Sigmoid colon (tissue), 7 donors: ENCODE results near the gene WSCD1. TPM values are rescaled to one million over a fixed set of nuclear protein-coding genes. Genes with fewer than 3 reads are reported as not detected.

Experiments used
- DNase-seq: peaks from one replicate; pipeline ENCODE4 v3.0.0-alpha.2; 2019
- H3K27ac ChIP-seq, 4 donors: fragments of 200-600 bp; sonication (generic); one replicate each; pipeline ENCODE4 v1.5.1; 2016 to 2019; ENCODE audit warnings: mild to moderate bottlenecking in 1 of 4
- H3K27me3 ChIP-seq, 3 donors: fragments of 200-600 bp; sonication (generic); one replicate each; pipeline ENCODE4 v1.5.1; 2019; ENCODE audit warnings: mild to moderate bottlenecking in 1 of 3
- H3K36me3 ChIP-seq, 4 donors: fragments of 200-600 bp; sonication (generic); one replicate each; pipeline ENCODE4 v1.5.1; 2016 to 2019
- H3K4me1 ChIP-seq, 4 donors: fragments of 200-600 bp; sonication (generic); one replicate each; pipeline ENCODE4 v1.5.1; 2017 to 2019
- H3K4me3 ChIP-seq, 4 donors: fragments of 200-600 bp; sonication (generic); one replicate each; pipeline ENCODE4 v1.5.1; 2017 to 2019; ENCODE audit warnings: mild to moderate bottlenecking in 2 of 4, moderate library complexity in 1 of 4
- H3K9me3 ChIP-seq, 4 donors: fragments of 200-600 bp in 3 of 4; sonication (generic) in 3 of 4; one replicate each; pipeline versions ENCODE4 v1.5.1 to v1.6.1; 2013 to 2019
- CTCF ChIP-seq, 4 experiments: fragments of 450-650 bp in 3 of 4; fragments of 200-600 bp in 1 of 4; IDR thresholded peaks; one replicate each; pipeline ENCODE4 v1.5.1; 2016 to 2019; ENCODE audit warnings: antibody characterized with exemption in 4 of 4, mild to moderate bottlenecking in 3 of 4, moderate library complexity in 2 of 4
- EP300 ChIP-seq, 4 donors: sonication (generic); formaldehyde crosslinking; IDR thresholded peaks; one replicate each; pipeline ENCODE4 v1.6.1; 2017; ENCODE audit warnings: antibody characterized with exemption in 4 of 4
- POLR2A ChIP-seq, 2 donors: fragments of 450-650 bp; IDR thresholded peaks; one replicate each; pipeline ENCODE4 v1.6.1; 2016; ENCODE audit warnings: antibody characterized with exemption in 2 of 2, mild to moderate bottlenecking in 2 of 2, moderate library complexity in 2 of 2
- POLR2AphosphoS5 ChIP-seq, 4 donors: sonication (generic); formaldehyde crosslinking; IDR thresholded peaks; one replicate each; pipeline ENCODE4 v1.6.1; 2017; ENCODE audit warnings: antibody characterized with exemption in 4 of 4
- WGBS, 2 donors: extraction: QIAGEN DNeasy Blood & Tissue Kit; methylation state at CpG; one replicate each; pipeline ENCODE4 v1.1.7; 2013; 5-methylcytosine and 5-hydroxymethylcytosine counted together
- intact Hi-C: fragments of 100-400 bp; cut with DNase I; formaldehyde crosslinking; loops from one replicate; pipeline ENCODE4 v1.15.1; 2023
- polyA plus RNA-seq, 3 donors: library from polyadenylated mRNA; stranded (reverse); fragments of 200-250 nt; gene quantifications; one replicate each; pipeline ENCODE4 v1.2.3, GENCODE V29; 2013
- total RNA-seq, 4 donors: library from RNA; depleted of rRNA; stranded (reverse); fragments of >200 nt; gene quantifications; one replicate each; pipeline ENCODE4 v1.1.0, GENCODE V29; 2016
- donor health status: healthy with polysubstance abuse.
- donor health status: Bipolar disorder and iron deficiency.
- donor health status: healthy.

The WSCD1 gene
- total and polyA plus RNA-seq, 7 donors = 1.6 to 9.6 (median 3.8) TPM

GRCh38 chr17:6160232-6160555 is 90.0 kb downstream of the WSCD1 start:
- Histone ChIP-seq H3K27ac (no peak overlapping the region), H3K27me3 (peaks cover 0 to 2% (median 0%) of the 10 kb centered on the region in 3 donors), H3K9me3 (no peaks in the 10 kb centered on the region), H3K4me1 (no peaks in the 10 kb centered on the region), H3K36me3 (no peaks in the 10 kb centered on the region), H3K4me3 (no peak overlapping the region)
- intact Hi-C loops = no loop called here
- no peak for DNase-seq
- TF ChIP-seq POLR2AphosphoS5 (IDR thresholded peaks at IDR 0.05) (no peak), EP300 (IDR thresholded peaks at IDR 0.05) (no peak), POLR2A (IDR thresholded peaks at IDR 0.05) (no peak), CTCF (IDR thresholded peaks at IDR 0.05) (no peak)
- 59 to 69% methylated on average over 8 of the region's 8 CpGs for WGBS, 2 donors

GRCh38 chr17:6160911-6161855 is 91.0 kb downstream of the WSCD1 start:
- WGBS, 2 donors = 71 to 80% methylated on average over 24 of the region's 24 CpGs
- intact Hi-C loops = no loop called here
- no peaks in the 10 kb centered on the region for H3K4me1 ChIP-seq
- H3K36me3 ChIP-seq = no peaks in the 10 kb centered on the region
- H3K27ac ChIP-seq = no peak overlapping the region
- no peaks in the 10 kb centered on the region for H3K9me3 ChIP-seq
- H3K4me3 ChIP-seq = no peak overlapping the region
- no peak for DNase-seq
- TF ChIP-seq POLR2AphosphoS5 (IDR thresholded peaks at IDR 0.05) = no peak
- no peak for TF ChIP-seq CTCF (IDR thresholded peaks at IDR 0.05)
- no peak for TF ChIP-seq EP300 (IDR thresholded peaks at IDR 0.05)
- TF ChIP-seq POLR2A (IDR thresholded peaks at IDR 0.05) = no peak
- H3K27me3 ChIP-seq = peaks cover 0 to 7% (median 0%) of the 10 kb centered on the region in 3 donors

GRCh38 chr17:6162216-6162615 is 92.0 kb downstream of the WSCD1 start:
- Histone ChIP-seq H3K27ac (no peak overlapping the region), H3K36me3 (no peaks in the 10 kb centered on the region), H3K27me3 (peaks cover 0 to 7% (median 0%) of the 10 kb centered on the region in 3 donors), H3K9me3 (no peaks in the 10 kb centered on the region), H3K4me3 (no peak overlapping the region), H3K4me1 (no peaks in the 10 kb centered on the region)
- WGBS, 2 donors = 37 to 57% methylated on average over 4 of the region's 4 CpGs
- TF ChIP-seq CTCF (IDR thresholded peaks at IDR 0.05) (no peak), POLR2AphosphoS5 (IDR thresholded peaks at IDR 0.05) (no peak), EP300 (IDR thresholded peaks at IDR 0.05) (no peak), POLR2A (IDR thresholded peaks at IDR 0.05) (no peak)
- intact Hi-C loops = no loop called here
- DNase-seq = no peak

GRCh38 chr17:6162892-6163291 is 92.7 kb downstream of the WSCD1 start:
- Histone ChIP-seq H3K4me3 (no peak overlapping the region), H3K4me1 (no peaks in the 10 kb centered on the region), H3K27ac (no peak overlapping the region), H3K36me3 (no peaks in the 10 kb centered on the region), H3K27me3 (peaks cover 0 to 11% (median 0%) of the 10 kb centered on the region in 3 donors), H3K9me3 (no peaks in the 10 kb centered on the region)
- WGBS, 2 donors = 56 to 70% methylated on average over 9 of the region's 9 CpGs
- TF ChIP-seq CTCF (IDR thresholded peaks at IDR 0.05) = no peak
- TF ChIP-seq EP300 (IDR thresholded peaks at IDR 0.05) = no peak
- TF ChIP-seq POLR2AphosphoS5 (IDR thresholded peaks at IDR 0.05) = no peak
- TF ChIP-seq POLR2A (IDR thresholded peaks at IDR 0.05) = no peak
- DNase-seq = no peak
- intact Hi-C loops = no loop called here
